ENCODE results near the gene GPR35.

DNA sequence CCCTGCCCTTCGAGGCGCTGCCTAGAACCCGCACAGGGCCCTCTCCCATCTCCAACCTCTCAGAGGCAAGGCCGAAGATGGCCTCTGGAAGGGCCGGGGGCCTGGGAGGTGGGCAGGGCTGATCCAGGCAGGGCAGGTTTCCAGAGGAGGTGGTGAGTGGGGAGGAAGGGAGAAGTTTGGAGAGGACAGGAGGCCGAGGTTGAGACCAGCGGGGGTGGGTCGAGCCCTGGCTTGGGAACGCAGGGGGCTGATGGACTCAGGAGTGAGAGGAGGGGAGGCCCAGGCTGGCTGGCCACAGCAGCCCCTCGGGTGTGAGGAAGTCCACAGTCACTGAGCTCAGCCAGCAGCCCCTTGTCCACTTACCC is 28.2 kb upstream of the GPR35 start:
- TF ChIP-seq, protein P1, sequence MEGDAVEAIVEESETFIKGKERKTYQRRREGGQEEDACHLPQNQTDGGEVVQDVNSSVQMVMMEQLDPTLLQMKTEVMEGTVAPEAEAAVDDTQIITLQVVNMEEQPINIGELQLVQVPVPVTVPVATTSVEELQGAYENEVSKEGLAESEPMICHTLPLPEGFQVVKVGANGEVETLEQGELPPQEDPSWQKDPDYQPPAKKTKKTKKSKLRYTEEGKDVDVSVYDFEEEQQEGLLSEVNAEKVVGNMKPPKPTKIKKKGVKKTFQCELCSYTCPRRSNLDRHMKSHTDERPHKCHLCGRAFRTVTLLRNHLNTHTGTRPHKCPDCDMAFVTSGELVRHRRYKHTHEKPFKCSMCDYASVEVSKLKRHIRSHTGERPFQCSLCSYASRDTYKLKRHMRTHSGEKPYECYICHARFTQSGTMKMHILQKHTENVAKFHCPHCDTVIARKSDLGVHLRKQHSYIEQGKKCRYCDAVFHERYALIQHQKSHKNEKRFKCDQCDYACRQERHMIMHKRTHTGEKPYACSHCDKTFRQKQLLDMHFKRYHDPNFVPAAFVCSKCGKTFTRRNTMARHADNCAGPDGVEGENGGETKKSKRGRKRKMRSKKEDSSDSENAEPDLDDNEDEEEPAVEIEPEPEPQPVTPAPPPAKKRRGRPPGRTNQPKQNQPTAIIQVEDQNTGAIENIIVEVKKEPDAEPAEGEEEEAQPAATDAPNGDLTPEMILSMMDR (IDR thresholded peaks at IDR 0.05; ENCODE audit: low read depth, low read length, poor library complexity, severe bottlenecking), result no peak
- TF ChIP-seq EZH2phosphoT487 (IDR thresholded peaks at IDR 0.05; ENCODE audit: borderline replicate concordance, low read length), result no peak

All from DOHH2 (cell line).